PC-3 (cell line): ENCODE results near the gene DHX38. TPM values are rescaled to one million over a fixed set of nuclear protein-coding genes. Genes with fewer than 3 reads are reported as not detected.

ENCODE experiments used
- ATAC-seq: fragments of 200-7000 bp; cut with Tn5 transposase; 2 replicates; pipeline ENCODE4 v1.9.1; 2020; ENCODE audit warnings: mild to moderate bottlenecking, moderate library complexity
- BruUV-seq: library from RNA; stranded (reverse); fragments of 400-500 nt; replicated peaks from 2 replicates; lab custom pipeline; 2021; lab: Mats Ljungman, UMichigan
- CTCF ChIA-PET: fragments of 300-600 bp; sonication (Branson Sonifier 250); formaldehyde crosslinking; loops from one replicate; lab custom pipeline; 2022; ENCODE audit warnings: antibody characterized with exemption; lab: Charles Lee
- POLR2A ChIA-PET: fragments of 300-600 bp; sonication (Branson Sonifier 250); formaldehyde crosslinking; loops from one replicate; lab custom pipeline; 2022; ENCODE audit warnings: antibody characterized with exemption; ENCODE audit not compliant: unreplicated experiment; lab: Charles Lee
- DNase-seq: peaks from one replicate; pipeline ENCODE4 v3.0.0-alpha.2; 2015
- H2AFZ ChIP-seq: fragments of 300-600 bp; sonication (generic); 2 replicates; pipeline ENCODE4 v1.6.0; 2016; ENCODE audit warnings: antibody characterized with exemption, low read length
- H3F3A ChIP-seq: fragments of 300-600 bp; sonication (generic); one replicate; pipeline ENCODE4 v1.6.0; 2017; ENCODE audit warnings: antibody characterized with exemption, low read length, control low read depth, mild to moderate bottlenecking; ENCODE audit not compliant: unreplicated experiment
- H3K27ac ChIP-seq: fragments of 300-600 bp; sonication (generic); 2 replicates; pipeline ENCODE4 v1.5.1; 2016; ENCODE audit warnings: mild to moderate bottlenecking, low read length
- H3K27me3 ChIP-seq: fragments of 300-600 bp; sonication (generic); 2 replicates; pipeline ENCODE4 v1.6.1; 2016; ENCODE audit warnings: low read length, mixed read lengths
- H3K36me3 ChIP-seq: fragments of 300-600 bp; sonication (generic); 2 replicates; pipeline ENCODE4 v1.6.1; 2016; ENCODE audit warnings: low read depth, mixed run types, low read length, mixed read lengths
- H3K4me1 ChIP-seq: fragments of 300-600 bp; sonication (generic); 2 replicates; pipeline ENCODE4 v1.5.1; 2016; ENCODE audit warnings: low read length; ENCODE audit not compliant: insufficient read depth
- H3K4me2 ChIP-seq: fragments of 300-600 bp; sonication (generic); 2 replicates; pipeline ENCODE4 v1.6.0; 2016; ENCODE audit warnings: low read length
- H3K4me3 ChIP-seq: fragments of 300-600 bp; sonication (generic); 2 replicates; pipeline ENCODE4 v1.5.1; 2016; ENCODE audit warnings: mild to moderate bottlenecking, low read length, mixed read lengths
- H3K79me2 ChIP-seq: fragments of 300-600 bp; sonication (generic); 2 replicates; pipeline ENCODE4 v1.6.1; 2017; ENCODE audit warnings: low read length, mixed read lengths
- H3K9ac ChIP-seq: fragments of 300-600 bp; sonication (generic); 2 replicates; pipeline ENCODE4 v1.6.0; 2016; ENCODE audit warnings: mild to moderate bottlenecking, low read length
- H3K9me2 ChIP-seq: fragments of 300-600 bp; sonication (generic); replicated peaks from 2 replicates; pipeline ENCODE4 v1.6.1; 2016; ENCODE audit warnings: mixed run types, low read length, mixed read lengths
- H3K9me3 ChIP-seq: fragments of 300-600 bp; sonication (generic); 2 replicates; pipeline ENCODE4 v1.6.1; 2016; ENCODE audit warnings: low read length, mixed read lengths
- H4K20me1 ChIP-seq: fragments of 300-600 bp; sonication (generic); 2 replicates; pipeline ENCODE4 v1.6.1; 2016; ENCODE audit warnings: low read length, mixed read lengths
- EZH2 ChIP-seq: fragments of 300-600 bp; sonication (generic); IDR thresholded peaks from one replicate; pipeline ENCODE4 v1.6.1; 2017; ENCODE audit warnings: antibody characterized with exemption, mild to moderate bottlenecking, low read length; ENCODE audit not compliant: unreplicated experiment
- EZH2phosphoT487 ChIP-seq: fragments of 300-600 bp; sonication (generic); IDR thresholded peaks from 2 replicates; pipeline ENCODE4 v1.6.1; 2018; ENCODE audit warnings: mild to moderate bottlenecking, antibody characterized with exemption, low read length, borderline replicate concordance
- intact Hi-C: fragments of 100-400 bp; cut with micrococcal nuclease; formaldehyde crosslinking; loops from 2 replicates; pipeline ENCODE4 v1.9.0; 2023
- total RNA-seq: library from RNA; depleted of rRNA; stranded (reverse); fragments of >200 nt; gene quantifications from 2 replicates; pipeline ENCODE4 v1.2.3, GENCODE V29; 2014; rRNA removed
- TF ChIP-seq, protein P1 (sequence below): fragments of 300-600 bp; sonication (generic); conservative IDR thresholded peaks from 2 replicates; pipeline ENCODE4 v1.5.1; 2017; ENCODE audit warnings: antibody characterized with exemption, low read depth, mild to moderate bottlenecking, low read length

Gene DHX38
- total RNA-seq, 1 experiment from 2014 or later = 61.2 TPM

DNA sequence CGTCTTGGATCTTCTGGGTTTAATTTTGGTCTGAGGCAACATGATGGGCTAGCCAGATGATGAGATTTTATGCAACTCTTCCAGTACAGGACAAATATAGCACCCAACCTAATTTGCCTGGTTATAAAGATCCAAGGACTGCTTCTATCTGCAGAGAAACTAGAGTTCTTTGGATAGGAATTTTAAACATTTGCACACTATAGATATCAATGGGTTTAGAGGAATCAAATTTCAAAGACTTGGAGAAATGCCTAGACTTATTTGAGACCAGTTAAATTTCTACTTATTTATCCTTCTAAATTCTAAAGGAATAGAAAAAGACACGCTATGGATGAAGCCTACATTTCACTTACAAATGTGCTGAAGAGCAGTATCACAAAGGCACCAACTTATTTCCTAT, 65.7 kb downstream of the DHX38 start:
- H2AFZ ChIP-seq = no peak overlapping the region
- H3K27me3 ChIP-seq = no peaks in the 10 kb centered on the region
- no peak overlapping the region for H3K4me3 ChIP-seq
- H3K27ac ChIP-seq = no peak overlapping the region
- no peaks in the 10 kb centered on the region for H3K9me2 ChIP-seq
- H4K20me1 ChIP-seq = no peaks in the 10 kb centered on the region
- POLR2A ChIA-PET = no interaction called here
- BruUV-seq = no TSS peak
- no peaks in the 10 kb centered on the region for H3K4me1 ChIP-seq
- H3K4me2 ChIP-seq = no peak overlapping the region
- CTCF ChIA-PET = no interaction called here
- ATAC-seq = no peak
- no peak overlapping the region for H3K9ac ChIP-seq
- no peaks in the 10 kb centered on the region for H3K79me2 ChIP-seq
- H3K9me3 ChIP-seq = no peaks in the 10 kb centered on the region
- no peaks in the 10 kb centered on the region for H3K36me3 ChIP-seq
- no peaks in the 10 kb centered on the region for H3F3A ChIP-seq
- DNase-seq = no peak
- TF ChIP-seq EZH2phosphoT487 (no peak), EZH2 (no peak)
- TF ChIP-seq, protein P1, sequence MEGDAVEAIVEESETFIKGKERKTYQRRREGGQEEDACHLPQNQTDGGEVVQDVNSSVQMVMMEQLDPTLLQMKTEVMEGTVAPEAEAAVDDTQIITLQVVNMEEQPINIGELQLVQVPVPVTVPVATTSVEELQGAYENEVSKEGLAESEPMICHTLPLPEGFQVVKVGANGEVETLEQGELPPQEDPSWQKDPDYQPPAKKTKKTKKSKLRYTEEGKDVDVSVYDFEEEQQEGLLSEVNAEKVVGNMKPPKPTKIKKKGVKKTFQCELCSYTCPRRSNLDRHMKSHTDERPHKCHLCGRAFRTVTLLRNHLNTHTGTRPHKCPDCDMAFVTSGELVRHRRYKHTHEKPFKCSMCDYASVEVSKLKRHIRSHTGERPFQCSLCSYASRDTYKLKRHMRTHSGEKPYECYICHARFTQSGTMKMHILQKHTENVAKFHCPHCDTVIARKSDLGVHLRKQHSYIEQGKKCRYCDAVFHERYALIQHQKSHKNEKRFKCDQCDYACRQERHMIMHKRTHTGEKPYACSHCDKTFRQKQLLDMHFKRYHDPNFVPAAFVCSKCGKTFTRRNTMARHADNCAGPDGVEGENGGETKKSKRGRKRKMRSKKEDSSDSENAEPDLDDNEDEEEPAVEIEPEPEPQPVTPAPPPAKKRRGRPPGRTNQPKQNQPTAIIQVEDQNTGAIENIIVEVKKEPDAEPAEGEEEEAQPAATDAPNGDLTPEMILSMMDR = no peak
- intact Hi-C loops = no loop called here

DNA sequence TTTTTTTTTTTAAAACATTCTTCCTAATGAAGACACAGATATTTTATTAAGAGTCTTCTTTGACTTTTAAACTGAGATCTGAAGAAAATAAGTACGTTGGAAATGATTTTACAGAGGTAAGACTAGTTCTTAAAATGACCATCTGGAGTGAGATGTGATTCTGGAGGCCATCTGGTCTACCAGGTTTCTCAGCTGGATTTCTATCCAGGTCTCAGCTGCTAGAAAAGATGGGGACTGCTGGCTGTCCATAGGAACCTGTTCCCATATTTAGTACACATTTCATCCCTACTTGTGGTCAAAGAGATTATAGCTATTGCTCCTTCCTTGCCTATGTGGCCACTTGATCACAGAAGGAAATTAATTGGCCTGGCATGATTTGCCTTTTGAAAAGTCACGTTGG, 66.2 kb downstream of the DHX38 start:
- no peak for TF ChIP-seq EZH2
- no peak for TF ChIP-seq EZH2phosphoT487
- TF ChIP-seq, protein P1 = no peak
- H2AFZ ChIP-seq = no peak overlapping the region
- BruUV-seq = no TSS peak
- no peaks in the 10 kb centered on the region for H3K4me1 ChIP-seq
- H3K4me2 ChIP-seq = no peak overlapping the region
- intact Hi-C loops = no loop called here
- H4K20me1 ChIP-seq = no peaks in the 10 kb centered on the region
- no peaks in the 10 kb centered on the region for H3K36me3 ChIP-seq
- DNase-seq (no peak), ATAC-seq (no peak)
- no peaks in the 10 kb centered on the region for H3K79me2 ChIP-seq
- H3K9me3 ChIP-seq = no peaks in the 10 kb centered on the region
- H3K27me3 ChIP-seq = no peaks in the 10 kb centered on the region
- POLR2A ChIA-PET = no interaction called here
- no peaks in the 10 kb centered on the region for H3F3A ChIP-seq
- H3K9me2 ChIP-seq = no peaks in the 10 kb centered on the region
- CTCF ChIA-PET = no interaction called here
- H3K27ac ChIP-seq = no peak overlapping the region
- no peak overlapping the region for H3K4me3 ChIP-seq
- no peak overlapping the region for H3K9ac ChIP-seq

DNA sequence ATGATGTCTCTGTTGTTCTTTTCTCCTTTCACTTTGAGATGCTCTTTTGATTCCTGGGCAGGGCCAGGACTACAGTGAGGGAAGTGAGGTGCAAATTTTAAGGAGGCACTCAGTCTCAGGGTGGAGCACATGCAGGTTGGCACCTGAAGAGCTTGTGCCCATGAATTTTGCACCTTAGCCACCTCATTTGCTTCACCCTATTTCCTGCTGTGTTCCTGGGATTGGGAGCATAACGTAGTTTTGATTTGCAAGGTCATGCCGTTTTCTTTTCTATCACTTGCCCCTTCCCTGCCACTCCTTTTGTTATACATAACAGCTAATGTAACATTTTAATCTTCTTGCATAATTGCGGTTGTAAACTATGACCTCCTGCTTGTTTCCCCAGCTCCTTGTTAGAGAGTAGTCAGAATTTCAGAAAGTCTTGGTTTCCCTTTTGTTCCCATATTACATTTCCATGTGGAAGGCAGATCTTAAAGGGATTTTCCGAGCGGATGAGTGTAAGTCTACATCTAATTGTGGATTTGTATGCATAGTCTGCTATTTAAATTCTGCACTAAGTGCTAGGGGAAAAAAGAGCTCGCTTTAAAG, 68.6 kb downstream of the DHX38 start:
- H4K20me1 ChIP-seq = no peaks in the 10 kb centered on the region
- TF ChIP-seq EZH2phosphoT487 (no peak), EZH2 (no peak)
- TF ChIP-seq, protein P1 = no peak
- H3K9me3 ChIP-seq = no peaks in the 10 kb centered on the region
- no peaks in the 10 kb centered on the region for H3K36me3 ChIP-seq
- POLR2A ChIA-PET = interaction anchor here (0.8 kb wide), 1 partner anchor 434 kb away, joined by 4 read pairs; no protein-coding TSS in a partner anchor
- DNase-seq (no peak), ATAC-seq (no peak)
- H3K9ac ChIP-seq = no peak overlapping the region
- no peaks in the 10 kb centered on the region for H3K4me1 ChIP-seq
- H3K4me2 ChIP-seq = no peak overlapping the region
- CTCF ChIA-PET = no interaction called here
- no peaks in the 10 kb centered on the region for H3K79me2 ChIP-seq
- no peak overlapping the region for H2AFZ ChIP-seq
- no peaks in the 10 kb centered on the region for H3K9me2 ChIP-seq
- no peak overlapping the region for H3K4me3 ChIP-seq
- BruUV-seq = no TSS peak
- no peak overlapping the region for H3K27ac ChIP-seq
- H3K27me3 ChIP-seq = no peaks in the 10 kb centered on the region
- intact Hi-C loops = no loop called here
- no peaks in the 10 kb centered on the region for H3F3A ChIP-seq

Other genes with a start within 250 kb of the DHX38 start
- 8.5 and 9.2 TPM in 2 replicates for gene ATXN1L, start 247.9 kb upstream of the DHX38 start, total RNA-seq
- 4.7 and 5.4 TPM in 2 replicates for gene ZNF821, start 209.7 kb upstream of the DHX38 start, total RNA-seq
- gene IST1, start 198.3 kb upstream of the DHX38 start, total RNA-seq = 75.2 and 86.4 TPM in 2 replicates
- gene PKD1L3, start 93.4 kb upstream of the DHX38 start, total RNA-seq = not detected in 2 replicates
- 10.6 and 11.1 TPM in 2 replicates for gene DHODH, start 85.1 kb upstream of the DHX38 start, total RNA-seq
- not detected in 2 replicates for gene HP, start 39.3 kb upstream of the DHX38 start, total RNA-seq
- not detected in 2 replicates for gene HPR, start 30.6 kb upstream of the DHX38 start, total RNA-seq
- 7.9 and 9.6 TPM in 2 replicates for gene TXNL4B, start 227 bp upstream of the DHX38 start, total RNA-seq
- gene PMFBP1, start 78.3 kb downstream of the DHX38 start, total RNA-seq = 1.2 and 2.0 TPM in 2 replicates